Endodermal cell (in vitro differentiated cells): ENCODE data around the gene KCTD10. TPM values are rescaled to one million over a fixed set of nuclear protein-coding genes. Genes with fewer than 3 reads are reported as not detected.

Experiments
- DNase-seq: peaks from one replicate; pipeline ENCODE4 v3.0.0-alpha.2; 2017
- H3K27ac ChIP-seq: 2 replicates; pipeline ENCODE4 v1.5.1; 2013; ENCODE audit warnings: mild to moderate bottlenecking, low read depth, low read length, moderate library complexity
- H3K27me3 ChIP-seq: 2 replicates; pipeline ENCODE4 v1.6.1; 2013; ENCODE audit warnings: mild to moderate bottlenecking, low read length, moderate library complexity; ENCODE audit not compliant: insufficient read depth, control insufficient read depth, poor library complexity, severe bottlenecking
- H3K36me3 ChIP-seq: 2 replicates; pipeline ENCODE4 v1.7.0; 2013; ENCODE audit warnings: mild to moderate bottlenecking, low read length, moderate library complexity; ENCODE audit not compliant: control insufficient read depth, insufficient read depth
- H3K4me1 ChIP-seq: one replicate; pipeline ENCODE4 v1.7.0; 2013; ENCODE audit warnings: low read length; ENCODE audit not compliant: control insufficient read depth, insufficient read depth
- H3K4me3 ChIP-seq: 2 replicates; pipeline ENCODE4 v1.5.1; 2013; ENCODE audit warnings: mild to moderate bottlenecking, low read length, moderate library complexity
- H3K9ac ChIP-seq: 2 replicates; pipeline ENCODE4 v1.6.1; 2013; ENCODE audit warnings: mild to moderate bottlenecking, low read length, moderate library complexity; ENCODE audit not compliant: poor library complexity, severe bottlenecking; ENCODE audit errors: extremely low read depth
- H3K9me3 ChIP-seq: 2 replicates; pipeline ENCODE4 v1.6.1; 2013; ENCODE audit warnings: mild to moderate bottlenecking, low read length, moderate library complexity; ENCODE audit not compliant: control insufficient read depth
- H3K27ac Mint-ChIP-seq: 2 replicates; pipeline ENCODE4 v1.8.0; 2020; ENCODE audit warnings: mixed read lengths
- H3K27me3 Mint-ChIP-seq: 2 replicates; pipeline ENCODE4 v1.8.0; 2021; ENCODE audit warnings: mild to moderate bottlenecking, mixed read lengths; ENCODE audit not compliant: insufficient read depth
- H3K36me3 Mint-ChIP-seq: 2 replicates; pipeline ENCODE4 v1.8.0; 2020; ENCODE audit warnings: low read depth, mixed read lengths
- H3K4me1 Mint-ChIP-seq: 2 replicates; pipeline ENCODE4 v1.8.0; 2020; ENCODE audit warnings: mixed read lengths
- H3K4me3 Mint-ChIP-seq: 2 replicates; pipeline ENCODE4 v1.8.0; 2020; ENCODE audit warnings: mild to moderate bottlenecking, moderate library complexity, mixed read lengths
- H3K9me3 Mint-ChIP-seq: 2 replicates; pipeline ENCODE4 v1.8.0; 2020; ENCODE audit warnings: mild to moderate bottlenecking, mixed read lengths
- CTCF ChIP-seq: fragments of 200-600 bp; sonication (generic); conservative IDR thresholded peaks from 2 replicates; pipeline ENCODE4 v1.5.0; 2021; ENCODE audit warnings: antibody characterized with exemption, mild to moderate bottlenecking
- WGBS, 2 experiments: methylation state at CpG; one replicate each; pipeline versions ENCODE4 v1.1.5 to v1.1.7; 2013; ENCODE audit warnings: missing lambda C conversion rate in 2 of 2, mixed read lengths in 1 of 2; ENCODE audit not compliant: insufficient coverage in 1 of 2, insufficient read length in 1 of 2; 5-methylcytosine and 5-hydroxymethylcytosine counted together
- total RNA-seq, 2 donors: library from RNA; stranded (reverse); fragmentation: NEBNext Ultra II Directional in 1 of 2; extraction: Animal tissue kit (Norgen Biotek cat#: 25700) in 1 of 2; gene quantifications; 2 replicates in 1 of 2; 3 replicates in 1 of 2; pipeline ENCODE4 v1.2.1, GENCODE V29; 2021

KCTD10 gene
- total RNA-seq, 2 donors from 2014 or later: 50.9 to 53.5 TPM

- TF ChIP-seq CTCF: no peak
- no peak overlapping the region for H3K4me3 Mint-ChIP-seq
- Histone ChIP-seq H3K27ac (peak overlapping the region; percentile 97), H3K4me1 (peaks cover 29% of the 10 kb centered on the region), H3K4me3 (no peak overlapping the region), H3K27me3 (no peaks in the 10 kb centered on the region), H3K9me3 (no peaks in the 10 kb centered on the region), H3K9ac (no peak overlapping the region), H3K36me3 (peaks cover 57% of the 10 kb centered on the region)
- H3K27ac Mint-ChIP-seq: peak overlapping the region; percentile 89
- H3K9me3 Mint-ChIP-seq: no peaks in the 10 kb centered on the region
- H3K36me3 Mint-ChIP-seq: peaks cover 40% of the 10 kb centered on the region
- DNase-seq: no peak
- 79 to 96% methylated on average over 5 to 8 of the region's 8 CpGs for WGBS, 2 experiments
- H3K4me1 Mint-ChIP-seq: peaks cover 66% of the 10 kb centered on the region
- H3K27me3 Mint-ChIP-seq: no peaks in the 10 kb centered on the region
Observed at GRCh38 chr12:109461049-109461845, 15.9 kb downstream of the KCTD10 start.

GRCh38 chr12:109460538-109460937 is 16.6 kb downstream of the KCTD10 start:
- H3K4me3 Mint-ChIP-seq: no peak overlapping the region
- H3K9ac ChIP-seq: no peak overlapping the region
- no peak overlapping the region for H3K4me3 ChIP-seq
- peak overlapping the region; percentile 97 for H3K27ac ChIP-seq
- H3K9me3 ChIP-seq: no peaks in the 10 kb centered on the region
- peak overlapping the region; percentile 55 for H3K27ac Mint-ChIP-seq
- H3K36me3 Mint-ChIP-seq: peaks cover 43% of the 10 kb centered on the region
- no peaks in the 10 kb centered on the region for H3K27me3 ChIP-seq
- peak; percentile 59 for DNase-seq
- WGBS, 2 experiments: 93 to 94% methylated on average over 6 to 13 of the region's 13 CpGs
- no peaks in the 10 kb centered on the region for H3K9me3 Mint-ChIP-seq
- peaks cover 66% of the 10 kb centered on the region for H3K4me1 Mint-ChIP-seq
- no peaks in the 10 kb centered on the region for H3K27me3 Mint-ChIP-seq
- H3K4me1 ChIP-seq: peaks cover 29% of the 10 kb centered on the region
- TF ChIP-seq CTCF: no peak
- peaks cover 58% of the 10 kb centered on the region for H3K36me3 ChIP-seq

GRCh38 chr12:109459247-109459646 is 17.9 kb downstream of the KCTD10 start:
- Histone ChIP-seq H3K27ac (peak overlapping the region; percentile 83), H3K4me3 (peak overlapping the region; percentile 8)
- H3K4me3 Mint-ChIP-seq: peak overlapping the region; percentile 23

More at GRCh38 chr12:109459247-109459646, 17.9 kb downstream of the KCTD10 start:
- H3K36me3 Mint-ChIP-seq: peaks cover 40% of the 10 kb centered on the region
- no peaks in the 10 kb centered on the region for H3K9me3 Mint-ChIP-seq
- H3K27me3 Mint-ChIP-seq: no peaks in the 10 kb centered on the region
- no peaks in the 10 kb centered on the region for H3K27me3 ChIP-seq
- H3K9me3 ChIP-seq: no peaks in the 10 kb centered on the region
- H3K27ac Mint-ChIP-seq: peak overlapping the region; percentile 84
- peaks cover 62% of the 10 kb centered on the region for H3K4me1 Mint-ChIP-seq
- WGBS, 2 experiments: 51 to 57% methylated on average over 6 of the region's 6 CpGs
- no peak overlapping the region for H3K9ac ChIP-seq
- peaks cover 59% of the 10 kb centered on the region for H3K36me3 ChIP-seq
- TF ChIP-seq CTCF: no peak
- peaks cover 29% of the 10 kb centered on the region for H3K4me1 ChIP-seq
- DNase-seq: no peak
